HepG2 (cell line): Measurements from ENCODE around the gene TGFB2. TPM values are rescaled to one million over a fixed set of nuclear protein-coding genes. Genes with fewer than 3 reads are reported as not detected.

ENCODE experiments used
- ATAC-seq: fragments of 200-7000 bp; cut with Tn5 transposase; 3 replicates; pipeline ENCODE4 v1.9.1; 2020; ENCODE audit warnings: mild to moderate bottlenecking, moderate library complexity
- BruUV-seq: library from RNA; stranded (reverse); fragments of 400-500 nt; replicated peaks from 2 replicates; lab custom pipeline; 2021; lab: Mats Ljungman, UMichigan
- CTCF ChIA-PET: fragments of 300-600 bp; formaldehyde crosslinking; extraction: SDS; loops from one replicate; lab custom pipeline; 2021; ENCODE audit warnings: low total read pairs, inconsistent platforms, low intra/inter-chr PET ratio; lab: Yijun Ruan, JAX
- POLR2A ChIA-PET: fragments of 350-600 bp; sonication (Branson Sonifier 250); formaldehyde crosslinking; loops from one replicate; lab custom pipeline; 2020; ENCODE audit warnings: antibody characterized with exemption, inconsistent platforms; lab: Yijun Ruan, JAX
- DNase-seq: peaks from one replicate; pipeline ENCODE4 v3.0.0-alpha.2; 2015; ENCODE audit warnings: low spot score
- FAIRE-seq: peaks from 3 replicates; lab custom pipeline; 2011; peaks lifted over from hg19 to GRCh38; lab: Jason Lieb, UNC
- H2AFZ ChIP-seq: one replicate; pipeline ENCODE4 v1.6.1; 2011; ENCODE audit warnings: low read length, inconsistent platforms
- H3K27ac ChIP-seq: fragments of 300-600 bp; 3 replicates; pipeline ENCODE4 v1.8.0; 2011; ENCODE audit warnings: mixed run types, mild to moderate bottlenecking, mixed read lengths, low read length, inconsistent platforms; ENCODE audit not compliant: insufficient read depth; ENCODE audit errors: extremely low read length
- H3K27me3 ChIP-seq, 2 experiments: fragments of 200-600 bp in 1 of 2; 2 replicates in 1 of 2; 3 replicates in 1 of 2; pipeline versions ENCODE4 v1.6.0 to v1.8.0; 2011; ENCODE audit warnings: low read length in 2 of 2, mild to moderate bottlenecking in 2 of 2, moderate library complexity in 2 of 2, inconsistent platforms in 1 of 2; ENCODE audit not compliant: insufficient read depth in 2 of 2, control insufficient read depth in 1 of 2
- H3K36me3 ChIP-seq, 2 experiments: fragments of 200-600 bp in 1 of 2; replicated peaks in 1 of 2; 2 replicates in 1 of 2; 3 replicates in 1 of 2; pipeline versions ENCODE4 v1.5.1 to v1.8.0; 2011; ENCODE audit warnings: low read length in 2 of 2, inconsistent platforms in 1 of 2; ENCODE audit not compliant: insufficient read depth in 2 of 2, control insufficient read depth in 1 of 2
- H3K4me1 ChIP-seq: 2 replicates; pipeline ENCODE4 v1.5.1; 2012; ENCODE audit warnings: low read length, inconsistent platforms; ENCODE audit not compliant: insufficient read depth
- H3K4me2 ChIP-seq: 2 replicates; pipeline ENCODE4 v1.6.0; 2011; ENCODE audit warnings: low read depth, low read length, inconsistent platforms
- H3K4me3 ChIP-seq, 3 experiments: fragments of 200-600 bp in 1 of 3; sonication (generic), shearing (Covaris generic) in 1 of 3; replicated peaks in 1 of 3; 2 replicates each; pipeline ENCODE4 v1.5.1; 2011 to 2016; ENCODE audit warnings: low read length in 3 of 3, inconsistent platforms in 2 of 3, low read depth in 2 of 3, mild to moderate bottlenecking in 2 of 3, control low read depth in 1 of 3, mixed read lengths in 1 of 3; ENCODE audit not compliant: insufficient read depth in 1 of 3
- H3K79me2 ChIP-seq: one replicate; pipeline ENCODE4 v1.6.1; 2011; ENCODE audit warnings: low read length, inconsistent platforms; ENCODE audit not compliant: insufficient read depth
- H3K9ac ChIP-seq: 2 replicates; pipeline ENCODE4 v1.6.0; 2011; ENCODE audit warnings: mild to moderate bottlenecking, low read depth, low read length, inconsistent platforms; ENCODE audit not compliant: insufficient read depth
- H3K9me3 ChIP-seq: 2 replicates; pipeline ENCODE4 v1.5.1; 2012; ENCODE audit warnings: mild to moderate bottlenecking, low read length
- H4K20me1 ChIP-seq: 2 replicates; pipeline ENCODE4 v1.6.0; 2011; ENCODE audit warnings: inconsistent platforms, mild to moderate bottlenecking, low read length, moderate library complexity; ENCODE audit not compliant: insufficient read depth
- ERF ChIP-seq: IDR thresholded peaks from 2 replicates; pipeline ENCODE4 v1.6.1; 2018; ENCODE audit warnings: missing biosample characterization, missing genetic modification reagents
- ESRRA ChIP-seq: sonication (generic); formaldehyde crosslinking; IDR thresholded peaks from 2 replicates; pipeline ENCODE4 v1.5.1; 2020; ENCODE audit warnings: mild to moderate bottlenecking, low read depth, missing genetic modification reagents
- HNF4G ChIP-seq, 2 experiments: sonication (generic) in 1 of 2; formaldehyde crosslinking in 1 of 2; IDR thresholded peaks; 2 replicates each; pipeline versions ENCODE4 v1.4.0 to v1.6.1; 2011 to 2020; ENCODE audit warnings: borderline replicate concordance in 2 of 2, low read depth in 2 of 2, mild to moderate bottlenecking in 2 of 2, low read length in 1 of 2, missing genetic modification reagents in 1 of 2, moderate library complexity in 1 of 2
- HOXA7 ChIP-seq: sonication (generic); formaldehyde crosslinking; IDR thresholded peaks from 2 replicates; pipeline ENCODE4 v1.8.1; 2022; ENCODE audit warnings: mild to moderate bottlenecking, missing genetic modification reagents, moderate library complexity
- NONO ChIP-seq, 2 experiments: fragments of 450-650 bp in 1 of 2; sonication (generic) in 1 of 2; formaldehyde crosslinking in 1 of 2; IDR thresholded peaks in 1 of 2; conservative IDR thresholded peaks in 1 of 2; 2 replicates each; pipeline versions ENCODE4 v1.6.1 to v1.8.0; 2017 to 2022; ENCODE audit warnings: mild to moderate bottlenecking in 1 of 2, missing genetic modification reagents in 1 of 2, moderate library complexity in 1 of 2
- NR1H2 ChIP-seq: sonication (generic); formaldehyde crosslinking; IDR thresholded peaks from 2 replicates; pipeline ENCODE4 v1.8.1; 2022; ENCODE audit warnings: low read depth, missing genetic modification reagents, borderline replicate concordance
- PHB2 ChIP-seq: fragments of 450-650 bp; IDR thresholded peaks from 2 replicates; pipeline ENCODE4 v1.6.1; 2018; ENCODE audit not compliant: partially characterized antibody
- PRMT3 ChIP-seq: sonication (generic); formaldehyde crosslinking; IDR thresholded peaks from 2 replicates; pipeline ENCODE4 v1.8.1; 2022; ENCODE audit warnings: low read depth, mild to moderate bottlenecking, moderate library complexity, missing genetic modification reagents, borderline replicate concordance
- RARG ChIP-seq: sonication (generic); formaldehyde crosslinking; IDR thresholded peaks from 2 replicates; pipeline ENCODE4 v1.4.0; 2020; ENCODE audit warnings: low read depth, mild to moderate bottlenecking, missing genetic modification reagents
- WIZ ChIP-seq: sonication (generic); formaldehyde crosslinking; IDR thresholded peaks from 2 replicates; pipeline ENCODE4 v1.5.1; 2020; ENCODE audit warnings: mild to moderate bottlenecking, missing genetic modification reagents
- ZFY ChIP-seq: sonication (generic); formaldehyde crosslinking; IDR thresholded peaks from 2 replicates; pipeline ENCODE4 v1.4.0; 2020; ENCODE audit warnings: missing genetic modification reagents
- ZIK1 ChIP-seq: sonication (generic); formaldehyde crosslinking; IDR thresholded peaks from 2 replicates; pipeline ENCODE4 v1.5.0; 2020; ENCODE audit warnings: mild to moderate bottlenecking, low read depth, missing genetic modification reagents, borderline replicate concordance
- ZNF12 ChIP-seq: sonication (generic); formaldehyde crosslinking; IDR thresholded peaks from 2 replicates; pipeline ENCODE4 v1.5.0; 2020; ENCODE audit warnings: missing genetic modification reagents
- ZNF660 ChIP-seq: sonication (generic); formaldehyde crosslinking; IDR thresholded peaks from 2 replicates; pipeline ENCODE4 v1.5.1; 2020; ENCODE audit warnings: mild to moderate bottlenecking, low read depth, missing genetic modification reagents, borderline replicate concordance
- ZSCAN9 ChIP-seq: IDR thresholded peaks from 2 replicates; pipeline ENCODE4 v1.6.1; 2016; ENCODE audit warnings: borderline replicate concordance
- WGBS: methylation state at CpG from one replicate; pipeline ENCODE4 v1.1.6; 2017; ENCODE audit warnings: low lambda C conversion rate; 5-methylcytosine and 5-hydroxymethylcytosine counted together
- in situ Hi-C: cut with HindIII; loops from 2 replicates; pipeline ENCODE4 v1.10.0; 2017; ENCODE audit warnings: low pct_unique_long_range_greater_than_20kb; ENCODE audit not compliant: extremely low pct_ligation_motif_present
- intact Hi-C: fragments of 100-400 bp; cut with micrococcal nuclease; formaldehyde crosslinking; loops from one replicate; pipeline ENCODE4 v1.10.0; 2022; ENCODE audit not compliant: unreplicated experiment
- polyA plus RNA-seq, 8 experiments: library from polyadenylated mRNA; depleted of rRNA in 3 of 8; stranded (reverse) in 7 of 8; unstranded in 1 of 8; fragments of >200 nt; fragmentation: Illumina TruSeq in 4 of 8; extraction: Trizol in 4 of 8; gene quantifications; 2 replicates each; pipeline versions ENCODE4 v1.2.1 to v1.2.3, GENCODE V29; 2011 to 2016; ENCODE audit warnings: low read depth in 4 of 8, missing spikeins in 1 of 8, mixed read lengths in 1 of 8; ENCODE audit not compliant: insufficient read depth in 1 of 8
- total RNA-seq, 5 experiments: library from RNA; depleted of rRNA; stranded (reverse); fragments of >200 nt; fragmentation: Illumina TruSeq; extraction: Trizol; gene quantifications; 2 replicates each; pipeline ENCODE4 v1.2.3, GENCODE V29; 2016; ENCODE audit warnings: low read depth in 1 of 5
- TF ChIP-seq, protein P1 (sequence below): sonication (generic); formaldehyde crosslinking; IDR thresholded peaks from 2 replicates; pipeline ENCODE4 v1.5.0; 2020; ENCODE audit warnings: mild to moderate bottlenecking, missing genetic modification reagents
- TF ChIP-seq, protein P2 (sequence below): sonication (generic); formaldehyde crosslinking; conservative IDR thresholded peaks from 2 replicates; pipeline ENCODE4 v1.4.0; 2020; ENCODE audit warnings: mild to moderate bottlenecking, missing genetic modification reagents, moderate library complexity

Gene TGFB2
- total and polyA plus RNA-seq, 2 of the 13 experiments (the other 11 are each of a cell fraction or from before 2014, with no cell fraction given), result 0.07 TPM; not detected in 1

DNA sequence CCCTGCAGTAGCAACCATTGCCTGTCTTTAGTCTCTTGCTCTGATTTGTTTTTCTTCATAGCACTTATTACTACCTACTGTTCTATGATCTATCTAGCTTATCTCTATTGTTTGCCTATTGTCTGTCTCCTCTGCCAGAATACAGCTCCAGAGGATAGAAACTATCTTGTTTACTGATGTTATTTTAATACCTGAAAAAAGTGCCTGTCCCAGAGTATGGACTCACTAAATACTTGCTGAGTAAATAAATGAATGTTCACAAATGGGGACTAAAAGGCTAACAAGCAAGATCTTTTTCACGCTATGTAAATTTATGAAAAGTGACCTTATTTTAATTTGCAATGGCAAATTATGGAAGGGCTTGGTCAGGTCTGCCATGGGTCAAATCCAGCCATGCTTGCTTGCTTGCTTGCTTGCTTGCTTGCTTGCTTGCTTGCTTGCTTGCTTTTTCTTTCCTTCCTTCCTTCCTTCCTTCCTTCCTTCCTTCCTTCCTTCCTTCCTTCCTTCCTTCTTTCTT lies 145.3 kb downstream of the TGFB2 start:
- intact Hi-C loops (no loop called here), in situ Hi-C loops (no loop called here)
- TF ChIP-seq, protein P1, sequence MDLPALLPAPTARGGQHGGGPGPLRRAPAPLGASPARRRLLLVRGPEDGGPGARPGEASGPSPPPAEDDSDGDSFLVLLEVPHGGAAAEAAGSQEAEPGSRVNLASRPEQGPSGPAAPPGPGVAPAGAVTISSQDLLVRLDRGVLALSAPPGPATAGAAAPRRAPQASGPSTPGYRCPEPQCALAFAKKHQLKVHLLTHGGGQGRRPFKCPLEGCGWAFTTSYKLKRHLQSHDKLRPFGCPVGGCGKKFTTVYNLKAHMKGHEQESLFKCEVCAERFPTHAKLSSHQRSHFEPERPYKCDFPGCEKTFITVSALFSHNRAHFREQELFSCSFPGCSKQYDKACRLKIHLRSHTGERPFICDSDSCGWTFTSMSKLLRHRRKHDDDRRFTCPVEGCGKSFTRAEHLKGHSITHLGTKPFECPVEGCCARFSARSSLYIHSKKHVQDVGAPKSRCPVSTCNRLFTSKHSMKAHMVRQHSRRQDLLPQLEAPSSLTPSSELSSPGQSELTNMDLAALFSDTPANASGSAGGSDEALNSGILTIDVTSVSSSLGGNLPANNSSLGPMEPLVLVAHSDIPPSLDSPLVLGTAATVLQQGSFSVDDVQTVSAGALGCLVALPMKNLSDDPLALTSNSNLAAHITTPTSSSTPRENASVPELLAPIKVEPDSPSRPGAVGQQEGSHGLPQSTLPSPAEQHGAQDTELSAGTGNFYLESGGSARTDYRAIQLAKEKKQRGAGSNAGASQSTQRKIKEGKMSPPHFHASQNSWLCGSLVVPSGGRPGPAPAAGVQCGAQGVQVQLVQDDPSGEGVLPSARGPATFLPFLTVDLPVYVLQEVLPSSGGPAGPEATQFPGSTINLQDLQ (CRISPR knock-in tag), result no peak
- no peak for TF ChIP-seq ZIK1 (CRISPR knock-in tag)
- TF ChIP-seq NR1H2 (CRISPR knock-in tag), result no peak
- no peak for TF ChIP-seq ZFY (CRISPR knock-in tag)
- TF ChIP-seq HNF4G (IDR thresholded peaks at IDR 0.05; ENCODE audit: borderline replicate concordance, low read depth, low read length), result no peak
- TF ChIP-seq HNF4G (CRISPR knock-in tag; IDR thresholded peaks at IDR 0.05; ENCODE audit: borderline replicate concordance, low read depth), result no peak
- TF ChIP-seq ZNF660 (CRISPR knock-in tag), result no peak
- no peak for TF ChIP-seq NONO (IDR thresholded peaks at IDR 0.05)
- TF ChIP-seq NONO (CRISPR knock-in tag; conservative IDR thresholded peaks at IDR 0.05), result no peak
- TF ChIP-seq PHB2, result no peak
- TF ChIP-seq ESRRA (CRISPR knock-in tag), result no peak
- no peak for TF ChIP-seq ZNF12 (CRISPR knock-in tag)
- TF ChIP-seq PRMT3 (CRISPR knock-in tag), result no peak
- no peak for TF ChIP-seq WIZ
- TF ChIP-seq HOXA7 (CRISPR knock-in tag), result no peak
- TF ChIP-seq, protein P2, sequence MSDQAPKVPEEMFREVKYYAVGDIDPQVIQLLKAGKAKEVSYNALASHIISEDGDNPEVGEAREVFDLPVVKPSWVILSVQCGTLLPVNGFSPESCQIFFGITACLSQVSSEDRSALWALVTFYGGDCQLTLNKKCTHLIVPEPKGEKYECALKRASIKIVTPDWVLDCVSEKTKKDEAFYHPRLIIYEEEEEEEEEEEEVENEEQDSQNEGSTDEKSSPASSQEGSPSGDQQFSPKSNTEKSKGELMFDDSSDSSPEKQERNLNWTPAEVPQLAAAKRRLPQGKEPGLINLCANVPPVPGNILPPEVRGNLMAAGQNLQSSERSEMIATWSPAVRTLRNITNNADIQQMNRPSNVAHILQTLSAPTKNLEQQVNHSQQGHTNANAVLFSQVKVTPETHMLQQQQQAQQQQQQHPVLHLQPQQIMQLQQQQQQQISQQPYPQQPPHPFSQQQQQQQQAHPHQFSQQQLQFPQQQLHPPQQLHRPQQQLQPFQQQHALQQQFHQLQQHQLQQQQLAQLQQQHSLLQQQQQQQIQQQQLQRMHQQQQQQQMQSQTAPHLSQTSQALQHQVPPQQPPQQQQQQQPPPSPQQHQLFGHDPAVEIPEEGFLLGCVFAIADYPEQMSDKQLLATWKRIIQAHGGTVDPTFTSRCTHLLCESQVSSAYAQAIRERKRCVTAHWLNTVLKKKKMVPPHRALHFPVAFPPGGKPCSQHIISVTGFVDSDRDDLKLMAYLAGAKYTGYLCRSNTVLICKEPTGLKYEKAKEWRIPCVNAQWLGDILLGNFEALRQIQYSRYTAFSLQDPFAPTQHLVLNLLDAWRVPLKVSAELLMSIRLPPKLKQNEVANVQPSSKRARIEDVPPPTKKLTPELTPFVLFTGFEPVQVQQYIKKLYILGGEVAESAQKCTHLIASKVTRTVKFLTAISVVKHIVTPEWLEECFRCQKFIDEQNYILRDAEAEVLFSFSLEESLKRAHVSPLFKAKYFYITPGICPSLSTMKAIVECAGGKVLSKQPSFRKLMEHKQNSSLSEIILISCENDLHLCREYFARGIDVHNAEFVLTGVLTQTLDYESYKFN (CRISPR knock-in tag), result no peak
- no peak for TF ChIP-seq ZSCAN9
- TF ChIP-seq RARG (CRISPR knock-in tag), result no peak
- TF ChIP-seq ERF (CRISPR knock-in tag), result no peak
- FAIRE-seq, result no peak
- ATAC-seq, result no peak
- BruUV-seq, result no TSS peak
- H3K27ac ChIP-seq, result no peak overlapping the region
- H3K4me1 ChIP-seq, result no peaks in the 10 kb centered on the region
- no peaks in the 10 kb centered on the region for H3K9me3 ChIP-seq
- no peak for DNase-seq
- ChIA-PET CTCF (no interaction called here), POLR2A (no interaction called here)
- no peaks in the 10 kb centered on the region for H4K20me1 ChIP-seq
- no peak overlapping the region for H3K4me2 ChIP-seq
- no peak overlapping the region for H3K4me3 ChIP-seq
- no peak overlapping the region for H3K9ac ChIP-seq
- no peaks in the 10 kb centered on the region for H3K27me3 ChIP-seq
- no peaks in the 10 kb centered on the region for H3K36me3 ChIP-seq
- 13% methylated on average over 1 of the region's 1 CpG for WGBS
- H3K79me2 ChIP-seq, result no peaks in the 10 kb centered on the region
- H2AFZ ChIP-seq, result no peak overlapping the region
